Breast epithelium (tissue), 4 donors: ENCODE measurements around the gene SORL1. TPM values are rescaled to one million over a fixed set of nuclear protein-coding genes. Genes with fewer than 3 reads are reported as not detected.

Source experiments
- DNase-seq, 2 donors: peaks; one replicate each; pipeline ENCODE4 v3.0.0-alpha.2; 2019; ENCODE audit warnings: low spot score in 2 of 2
- H3K27ac ChIP-seq, 2 donors: fragments of 200-600 bp; sonication (generic) in 1 of 2; one replicate each; pipeline ENCODE4 v1.5.1; 2016 to 2019; ENCODE audit warnings: mild to moderate bottlenecking in 1 of 2
- H3K27me3 ChIP-seq, 2 donors: fragments of 200-600 bp; sonication (generic) in 1 of 2; one replicate each; pipeline versions ENCODE4 v1.5.1 to v1.6.0; 2017 to 2019; ENCODE audit warnings: control low read depth in 1 of 2, mild to moderate bottlenecking in 1 of 2
- H3K36me3 ChIP-seq: fragments of 200-600 bp; one replicate; pipeline ENCODE4 v1.5.1; 2019
- H3K4me1 ChIP-seq, 2 donors: fragments of 200-600 bp; sonication (generic); one replicate each; pipeline ENCODE4 v1.5.1; 2016 to 2019; ENCODE audit warnings: control low read depth in 1 of 2
- H3K4me3 ChIP-seq, 3 donors: fragments of 200-600 bp; sonication (generic); 1 replicate in 2 of 3; 2 replicates in 1 of 3; pipeline ENCODE4 v1.5.1; 2016 to 2019; ENCODE audit warnings: mild to moderate bottlenecking in 3 of 3, moderate library complexity in 2 of 3
- H3K9me3 ChIP-seq, 2 donors: fragments of 200-600 bp; sonication (generic) in 1 of 2; one replicate each; pipeline ENCODE4 v1.5.1; 2016 to 2019; ENCODE audit warnings: control low read depth in 1 of 2
- POLR2A ChIP-seq: fragments of 450-650 bp; IDR thresholded peaks from one replicate; pipeline ENCODE4 v1.6.1; 2016; ENCODE audit warnings: antibody characterized with exemption, mild to moderate bottlenecking, moderate library complexity
- POLR2AphosphoS5 ChIP-seq, 3 donors: sonication (generic); formaldehyde crosslinking; IDR thresholded peaks; one replicate each; pipeline ENCODE4 v1.6.1; 2017; ENCODE audit warnings: antibody characterized with exemption in 3 of 3
- intact Hi-C: fragments of 100-400 bp; cut with DNase I; formaldehyde crosslinking; loops from one replicate; pipeline ENCODE4 v1.15.1; 2023; ENCODE audit warnings: low total_unique reads
- total RNA-seq, 3 donors: library from RNA; depleted of rRNA; stranded (reverse); fragments of >200 nt; gene quantifications; one replicate each; pipeline ENCODE4 v1.1.0, GENCODE V29; 2016
- TF ChIP-seq, protein P1 (sequence below), 3 donors: fragments of 450-650 bp; IDR thresholded peaks; one replicate each; pipeline ENCODE4 v1.5.1; 2016 to 2017; ENCODE audit warnings: antibody characterized with exemption in 3 of 3, mild to moderate bottlenecking in 3 of 3, moderate library complexity in 3 of 3

Gene SORL1
- total RNA-seq, 3 donors from 2014 or later, result 3.5 to 64.0 (median 50.8) TPM

DNA sequence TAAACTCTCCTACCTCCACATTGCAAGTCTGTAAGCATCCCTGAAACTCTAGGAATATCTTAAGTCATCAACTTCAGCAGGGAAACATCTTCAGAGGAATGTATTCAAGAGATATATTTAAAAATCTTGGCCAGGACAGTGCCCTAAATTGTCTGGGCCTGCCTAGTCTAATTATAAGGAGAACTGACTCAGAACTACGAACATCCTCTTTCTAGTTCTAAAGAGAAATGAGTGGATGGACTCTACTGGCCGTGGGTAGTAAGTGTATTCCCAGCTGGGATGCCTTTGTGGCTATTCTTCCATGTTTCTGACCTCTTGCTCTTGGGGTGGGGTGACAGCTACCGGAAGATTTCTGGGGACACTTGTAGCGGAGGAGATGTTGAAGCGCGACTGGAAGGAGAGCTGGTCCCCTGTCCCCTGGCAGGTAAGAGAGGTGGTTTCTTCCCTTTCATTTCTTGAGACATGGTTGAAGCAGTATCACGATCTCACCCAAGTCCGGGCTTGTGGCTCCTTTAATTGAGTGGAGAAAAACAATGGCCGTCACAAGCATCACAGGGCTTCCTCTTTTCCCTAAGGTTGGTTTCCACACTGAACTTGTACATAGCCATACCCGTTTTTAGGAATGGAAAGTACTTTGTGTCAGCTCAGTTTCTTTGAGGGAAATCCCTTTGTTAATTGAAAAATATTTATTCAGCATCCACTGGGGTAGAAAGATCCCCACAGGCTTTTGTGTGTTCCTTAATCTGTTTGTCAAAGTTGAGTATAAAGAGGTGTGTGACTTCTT, 98.3 kb downstream of the SORL1 start:
- DNase-seq, result no peak
- Histone ChIP-seq H3K36me3 (no peaks in the 10 kb centered on the region), H3K27me3 (no peaks in the 10 kb centered on the region), H3K9me3 (no peaks in the 10 kb centered on the region), H3K4me3 (no peak overlapping the region), H3K4me1 (no peaks in the 10 kb centered on the region), H3K27ac (no peak overlapping the region)
- intact Hi-C loops, result no loop called here
- no peak for TF ChIP-seq POLR2AphosphoS5 (IDR thresholded peaks at IDR 0.05)
- TF ChIP-seq, protein P1, sequence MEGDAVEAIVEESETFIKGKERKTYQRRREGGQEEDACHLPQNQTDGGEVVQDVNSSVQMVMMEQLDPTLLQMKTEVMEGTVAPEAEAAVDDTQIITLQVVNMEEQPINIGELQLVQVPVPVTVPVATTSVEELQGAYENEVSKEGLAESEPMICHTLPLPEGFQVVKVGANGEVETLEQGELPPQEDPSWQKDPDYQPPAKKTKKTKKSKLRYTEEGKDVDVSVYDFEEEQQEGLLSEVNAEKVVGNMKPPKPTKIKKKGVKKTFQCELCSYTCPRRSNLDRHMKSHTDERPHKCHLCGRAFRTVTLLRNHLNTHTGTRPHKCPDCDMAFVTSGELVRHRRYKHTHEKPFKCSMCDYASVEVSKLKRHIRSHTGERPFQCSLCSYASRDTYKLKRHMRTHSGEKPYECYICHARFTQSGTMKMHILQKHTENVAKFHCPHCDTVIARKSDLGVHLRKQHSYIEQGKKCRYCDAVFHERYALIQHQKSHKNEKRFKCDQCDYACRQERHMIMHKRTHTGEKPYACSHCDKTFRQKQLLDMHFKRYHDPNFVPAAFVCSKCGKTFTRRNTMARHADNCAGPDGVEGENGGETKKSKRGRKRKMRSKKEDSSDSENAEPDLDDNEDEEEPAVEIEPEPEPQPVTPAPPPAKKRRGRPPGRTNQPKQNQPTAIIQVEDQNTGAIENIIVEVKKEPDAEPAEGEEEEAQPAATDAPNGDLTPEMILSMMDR (IDR thresholded peaks at IDR 0.05), result no peak
- no peak for TF ChIP-seq POLR2A

DNA sequence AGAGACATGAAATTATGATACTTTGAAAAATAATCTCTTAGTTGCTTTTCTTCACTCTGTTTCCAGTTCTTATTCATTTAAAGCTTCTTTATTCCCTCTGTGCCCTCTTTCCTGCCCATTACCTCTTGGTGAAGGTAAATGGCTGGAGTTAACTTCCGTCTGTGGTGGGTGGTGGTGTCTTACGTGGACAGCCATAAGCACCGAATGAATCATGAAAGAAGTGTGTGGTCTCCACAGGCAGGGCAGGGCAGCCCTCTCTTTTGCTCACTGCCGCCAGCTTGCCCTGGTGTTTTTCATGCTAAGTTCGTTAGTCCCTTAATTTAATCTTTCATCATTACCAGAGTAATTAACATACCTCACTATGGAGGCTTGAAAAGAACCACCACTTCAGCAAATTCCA, 99.3 kb downstream of the SORL1 start:
- Histone ChIP-seq H3K4me3 (no peak overlapping the region), H3K4me1 (no peaks in the 10 kb centered on the region), H3K36me3 (no peaks in the 10 kb centered on the region), H3K27ac (no peak overlapping the region), H3K27me3 (no peaks in the 10 kb centered on the region), H3K9me3 (no peaks in the 10 kb centered on the region)
- TF ChIP-seq, protein P1 (IDR thresholded peaks at IDR 0.05), result no peak
- TF ChIP-seq POLR2AphosphoS5 (IDR thresholded peaks at IDR 0.05) (no peak), POLR2A (no peak)
- intact Hi-C loops, result no loop called here
- no peak for DNase-seq

DNA sequence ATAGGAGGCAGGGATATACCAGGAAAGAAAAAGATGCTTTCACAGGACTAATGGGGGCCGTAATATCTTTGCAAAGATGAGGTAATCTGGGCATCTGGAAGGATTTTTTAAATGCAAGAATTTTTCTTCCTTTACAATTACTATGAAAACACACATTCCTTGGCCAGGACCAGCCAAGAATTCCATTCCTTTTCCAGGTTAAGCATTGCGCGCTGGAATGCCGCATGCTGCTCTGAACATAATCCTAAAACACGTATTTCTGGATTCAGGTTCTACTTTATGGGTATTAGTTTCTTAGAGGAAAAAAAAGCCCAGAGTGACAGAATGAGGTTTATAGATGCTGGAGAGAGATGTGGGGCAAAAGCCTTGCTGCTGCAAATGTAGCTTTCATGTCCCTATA, 100.0 kb downstream of the SORL1 start:
- no peaks in the 10 kb centered on the region for H3K9me3 ChIP-seq
- TF ChIP-seq POLR2A, result no peak
- TF ChIP-seq, protein P1 (IDR thresholded peaks at IDR 0.05), result no peak
- TF ChIP-seq POLR2AphosphoS5 (IDR thresholded peaks at IDR 0.05), result no peak
- intact Hi-C loops, result no loop called here
- no peak overlapping the region for H3K4me3 ChIP-seq
- no peaks in the 10 kb centered on the region for H3K4me1 ChIP-seq
- no peaks in the 10 kb centered on the region for H3K27me3 ChIP-seq
- H3K27ac ChIP-seq, result no peak overlapping the region
- DNase-seq, result no peak
- no peaks in the 10 kb centered on the region for H3K36me3 ChIP-seq

DNA sequence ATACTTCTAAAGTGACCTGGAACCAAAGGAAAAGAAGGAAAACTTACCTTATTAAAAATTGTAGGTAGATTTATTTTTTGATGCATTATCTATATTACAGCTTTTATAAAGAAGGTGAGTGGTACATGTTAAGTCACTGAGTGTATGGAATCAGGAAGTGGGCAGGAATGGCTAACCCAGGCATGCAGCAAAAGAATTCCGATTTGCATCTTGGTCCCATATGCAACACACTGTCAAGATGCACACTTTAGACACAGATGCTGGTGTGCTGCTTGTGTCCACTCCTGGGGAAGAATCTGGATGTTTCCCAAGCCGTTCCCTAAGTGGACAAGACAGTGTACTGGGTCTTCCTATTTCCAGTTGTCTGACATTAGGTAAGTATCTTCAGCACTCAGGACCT, 100.5 kb downstream of the SORL1 start:
- Histone ChIP-seq H3K4me1 (no peaks in the 10 kb centered on the region), H3K9me3 (no peaks in the 10 kb centered on the region), H3K36me3 (no peaks in the 10 kb centered on the region), H3K4me3 (no peak overlapping the region), H3K27ac (no peak overlapping the region), H3K27me3 (no peaks in the 10 kb centered on the region)
- no peak for DNase-seq
- intact Hi-C loops, result no loop called here
- TF ChIP-seq, protein P1 (IDR thresholded peaks at IDR 0.05), result no peak
- TF ChIP-seq POLR2A (no peak), POLR2AphosphoS5 (IDR thresholded peaks at IDR 0.05) (no peak)

DNA sequence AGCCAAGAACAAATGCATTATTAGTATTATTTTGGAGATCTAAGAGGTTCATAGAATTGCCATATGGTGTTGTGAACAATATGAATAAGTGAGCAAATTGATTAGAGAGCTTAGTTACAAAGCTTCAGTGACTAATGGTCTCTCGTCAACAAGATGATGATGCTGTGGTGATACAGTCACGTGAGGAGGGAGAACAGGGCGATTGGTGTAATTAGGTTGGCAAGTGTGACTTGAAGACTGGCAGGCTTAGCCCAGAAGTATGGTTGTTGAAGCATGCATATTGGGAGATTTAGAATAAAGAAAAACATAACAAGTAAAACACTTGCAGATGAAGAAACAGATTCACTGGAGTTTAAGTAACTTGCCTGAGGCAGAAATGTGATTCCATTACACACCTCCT, 101.3 kb downstream of the SORL1 start:
- Histone ChIP-seq H3K27me3 (no peaks in the 10 kb centered on the region), H3K9me3 (no peaks in the 10 kb centered on the region), H3K27ac (no peak overlapping the region), H3K4me3 (no peak overlapping the region), H3K4me1 (no peaks in the 10 kb centered on the region), H3K36me3 (no peaks in the 10 kb centered on the region)
- DNase-seq, result no peak
- TF ChIP-seq, protein P1 (IDR thresholded peaks at IDR 0.05), result no peak
- TF ChIP-seq POLR2AphosphoS5 (IDR thresholded peaks at IDR 0.05) (no peak), POLR2A (no peak)
- intact Hi-C loops, result no loop called here
